Sigmoid colon (tissue), 7 donors: ENCODE data around the gene AUTS2. TPM values are rescaled to one million over a fixed set of nuclear protein-coding genes. Genes with fewer than 3 reads are reported as not detected.

ENCODE experiments used
- DNase-seq: peaks from one replicate; pipeline ENCODE4 v3.0.0-alpha.2; 2019
- H3K27ac ChIP-seq, 4 donors: fragments of 200-600 bp; sonication (generic); one replicate each; pipeline ENCODE4 v1.5.1; 2016 to 2019; ENCODE audit warnings: mild to moderate bottlenecking in 1 of 4
- H3K27me3 ChIP-seq, 3 donors: fragments of 200-600 bp; sonication (generic); one replicate each; pipeline ENCODE4 v1.5.1; 2019; ENCODE audit warnings: mild to moderate bottlenecking in 1 of 3
- H3K36me3 ChIP-seq, 4 donors: fragments of 200-600 bp; sonication (generic); one replicate each; pipeline ENCODE4 v1.5.1; 2016 to 2019
- H3K4me1 ChIP-seq, 4 donors: fragments of 200-600 bp; sonication (generic); one replicate each; pipeline ENCODE4 v1.5.1; 2017 to 2019
- H3K4me3 ChIP-seq, 4 donors: fragments of 200-600 bp; sonication (generic); one replicate each; pipeline ENCODE4 v1.5.1; 2017 to 2019; ENCODE audit warnings: mild to moderate bottlenecking in 2 of 4, moderate library complexity in 1 of 4
- H3K9me3 ChIP-seq, 4 donors: fragments of 200-600 bp in 3 of 4; sonication (generic) in 3 of 4; one replicate each; pipeline versions ENCODE4 v1.5.1 to v1.6.1; 2013 to 2019
- CTCF ChIP-seq, 4 experiments: fragments of 450-650 bp in 3 of 4; fragments of 200-600 bp in 1 of 4; IDR thresholded peaks; one replicate each; pipeline ENCODE4 v1.5.1; 2016 to 2019; ENCODE audit warnings: antibody characterized with exemption in 4 of 4, mild to moderate bottlenecking in 3 of 4, moderate library complexity in 2 of 4
- EP300 ChIP-seq, 4 donors: sonication (generic); formaldehyde crosslinking; IDR thresholded peaks; one replicate each; pipeline ENCODE4 v1.6.1; 2017; ENCODE audit warnings: antibody characterized with exemption in 4 of 4
- POLR2A ChIP-seq, 2 donors: fragments of 450-650 bp; IDR thresholded peaks; one replicate each; pipeline ENCODE4 v1.6.1; 2016; ENCODE audit warnings: antibody characterized with exemption in 2 of 2, mild to moderate bottlenecking in 2 of 2, moderate library complexity in 2 of 2
- POLR2AphosphoS5 ChIP-seq, 4 donors: sonication (generic); formaldehyde crosslinking; IDR thresholded peaks; one replicate each; pipeline ENCODE4 v1.6.1; 2017; ENCODE audit warnings: antibody characterized with exemption in 4 of 4
- WGBS, 2 donors: extraction: QIAGEN DNeasy Blood & Tissue Kit; methylation state at CpG; one replicate each; pipeline ENCODE4 v1.1.7; 2013; 5-methylcytosine and 5-hydroxymethylcytosine counted together
- intact Hi-C: fragments of 100-400 bp; cut with DNase I; formaldehyde crosslinking; loops from one replicate; pipeline ENCODE4 v1.15.1; 2023
- polyA plus RNA-seq, 3 donors: library from polyadenylated mRNA; stranded (reverse); fragments of 200-250 nt; gene quantifications; one replicate each; pipeline ENCODE4 v1.2.3, GENCODE V29; 2013
- total RNA-seq, 4 donors: library from RNA; depleted of rRNA; stranded (reverse); fragments of >200 nt; gene quantifications; one replicate each; pipeline ENCODE4 v1.1.0, GENCODE V29; 2016
- donor health status: healthy with polysubstance abuse.
- donor health status: Bipolar disorder and iron deficiency.
- donor health status: healthy.

The AUTS2 gene
- total and polyA plus RNA-seq, 7 donors = 3.6 to 55.7 (median 25.5) TPM

- no peak for TF ChIP-seq EP300 (IDR thresholded peaks at IDR 0.05)
- no peak for TF ChIP-seq POLR2AphosphoS5 (IDR thresholded peaks at IDR 0.05)
- TF ChIP-seq CTCF (IDR thresholded peaks at IDR 0.05) = no peak
- TF ChIP-seq POLR2A (IDR thresholded peaks at IDR 0.05) = no peak
- intact Hi-C loops = no loop called here
- H3K4me3 ChIP-seq = no peak overlapping the region
- WGBS, 2 donors = 28 to 30% methylated on average over 4 of the region's 4 CpGs
- no peak for DNase-seq
- no peaks in the 10 kb centered on the region for H3K9me3 ChIP-seq
- no peaks in the 10 kb centered on the region for H3K27me3 ChIP-seq
- peaks cover 0 to 37% (median 28%) of the 10 kb centered on the region in 4 donors for H3K4me1 ChIP-seq
- peak overlapping the region in 3 of 4 donors; percentile 49 to 51 (median 50) for H3K27ac ChIP-seq
- H3K36me3 ChIP-seq = no peaks in the 10 kb centered on the region
Observed at GRCh38 chr7:69738396-69738951, 140.2 kb downstream of the AUTS2 start.

- DNase-seq = no peak
- Histone ChIP-seq H3K27me3 (no peaks in the 10 kb centered on the region), H3K27ac (peak overlapping the region in 2 of 4 donors; percentile 49 to 51), H3K4me1 (peaks cover 0 to 37% (median 28%) of the 10 kb centered on the region in 4 donors), H3K36me3 (no peaks in the 10 kb centered on the region), H3K9me3 (no peaks in the 10 kb centered on the region), H3K4me3 (no peak overlapping the region)
- intact Hi-C loops = no loop called here
- WGBS, 2 donors = 70 to 84% methylated on average over 1 of the region's 1 CpG
- TF ChIP-seq EP300 (IDR thresholded peaks at IDR 0.05) (no peak), POLR2A (IDR thresholded peaks at IDR 0.05) (no peak), CTCF (IDR thresholded peaks at IDR 0.05) (no peak), POLR2AphosphoS5 (IDR thresholded peaks at IDR 0.05) (no peak)
Observed at GRCh38 chr7:69739190-69739589, 140.9 kb downstream of the AUTS2 start.

- Histone ChIP-seq H3K27me3 (no peaks in the 10 kb centered on the region), H3K4me3 (no peak overlapping the region), H3K4me1 (peaks cover 0 to 37% (median 28%) of the 10 kb centered on the region in 4 donors), H3K27ac (peak overlapping the region in 2 of 4 donors; percentile 9 to 49), H3K9me3 (no peaks in the 10 kb centered on the region), H3K36me3 (no peaks in the 10 kb centered on the region)
- peak; percentile 82 for DNase-seq
- TF ChIP-seq POLR2A (IDR thresholded peaks at IDR 0.05) = no peak
- no peak for TF ChIP-seq POLR2AphosphoS5 (IDR thresholded peaks at IDR 0.05)
- no peak for TF ChIP-seq EP300 (IDR thresholded peaks at IDR 0.05)
- TF ChIP-seq CTCF (IDR thresholded peaks at IDR 0.05) = no peak
- WGBS, 2 donors = 37 to 52% methylated on average over 4 of the region's 4 CpGs
- intact Hi-C loops = no loop called here
Observed at GRCh38 chr7:69739931-69740431, 141.7 kb downstream of the AUTS2 start.

- Histone ChIP-seq H3K36me3 (no peaks in the 10 kb centered on the region), H3K27me3 (no peaks in the 10 kb centered on the region), H3K9me3 (no peaks in the 10 kb centered on the region), H3K27ac (no peak overlapping the region), H3K4me1 (peaks cover 0 to 30% (median 27%) of the 10 kb centered on the region in 4 donors), H3K4me3 (no peak overlapping the region)
- no peak for TF ChIP-seq POLR2A (IDR thresholded peaks at IDR 0.05)
- no peak for TF ChIP-seq EP300 (IDR thresholded peaks at IDR 0.05)
- TF ChIP-seq CTCF (IDR thresholded peaks at IDR 0.05) = no peak
- TF ChIP-seq POLR2AphosphoS5 (IDR thresholded peaks at IDR 0.05) = no peak
- no peak for DNase-seq
- 86 to 96% methylated on average over 1 of the region's 1 CpG for WGBS, 2 donors
- intact Hi-C loops = no loop called here
Observed at GRCh38 chr7:69742237-69742636, 144.0 kb downstream of the AUTS2 start.
